K562 (cell line): ENCODE results near the gene TMEM184B. TPM values are rescaled to one million over a fixed set of nuclear protein-coding genes. Genes with fewer than 3 reads are reported as not detected.

Source experiments
- AFF4 ChIP-seq: sonication (generic); formaldehyde crosslinking; IDR thresholded peaks from 2 replicates; pipeline ENCODE4 v1.8.0; 2023; ENCODE audit warnings: mild to moderate bottlenecking, missing genetic modification reagents
- ARNT ChIP-seq, 2 experiments: fragments of 450-650 bp; IDR thresholded peaks; 2 replicates each; pipeline ENCODE4 v1.6.1; 2016; ENCODE audit warnings: mild to moderate bottlenecking in 1 of 2
- ATF3 ChIP-seq, 2 experiments: fragments of 450-650 bp in 1 of 2; sonication (generic) in 1 of 2; formaldehyde crosslinking in 1 of 2; IDR thresholded peaks in 1 of 2; conservative IDR thresholded peaks in 1 of 2; 2 replicates each; pipeline versions ENCODE4 v1.6.1 to v1.8.1; 2016 to 2023; ENCODE audit warnings: mild to moderate bottlenecking in 2 of 2, moderate library complexity in 2 of 2, inconsistent platforms in 1 of 2, missing genetic modification reagents in 1 of 2
- FOSL1 ChIP-seq: fragments of 200-800 bp; sonication (Bioruptor generic); conservative IDR thresholded peaks from 2 replicates; pipeline ENCODE4 v1.6.1; 2016; ENCODE audit warnings: missing genetic modification characterization, missing compliant biosample characterization
- HBP1 ChIP-seq: fragments of 450-650 bp; formaldehyde crosslinking; IDR thresholded peaks from 2 replicates; pipeline ENCODE4 v1.4.0; 2022; ENCODE audit warnings: missing genetic modification characterization
- HDAC6 ChIP-seq: IDR thresholded peaks from 2 replicates; pipeline ENCODE4 v1.6.1; 2012; ENCODE audit warnings: low read depth, mild to moderate bottlenecking, control low read depth, inconsistent platforms, low read length, moderate library complexity
- JUN ChIP-seq, 2 experiments: sonication (generic) in 1 of 2; formaldehyde crosslinking in 1 of 2; IDR thresholded peaks; 2 replicates each; pipeline versions ENCODE4 v1.6.1 to v1.8.0; 2012 to 2022; ENCODE audit warnings: borderline replicate concordance in 2 of 2, mild to moderate bottlenecking in 2 of 2, improper control_type of control experiment in 1 of 2, low read depth in 1 of 2, low read length in 1 of 2, missing genetic modification reagents in 1 of 2
- MAFF ChIP-seq: IDR thresholded peaks from 2 replicates; pipeline ENCODE4 v1.6.1; 2012; ENCODE audit warnings: low read length, improper control_type of control experiment
- MBD1 ChIP-seq: fragments of 250-450 bp; sonication (Bioruptor Pico); IDR thresholded peaks from 2 replicates; pipeline ENCODE4 v1.8.0; 2022; ENCODE audit warnings: inconsistent platforms
- MEIS2 ChIP-seq: fragments of 450-650 bp; IDR thresholded peaks from 2 replicates; pipeline ENCODE4 v1.6.1; 2014; ENCODE audit warnings: mild to moderate bottlenecking; ENCODE audit not compliant: partially characterized antibody
- MYNN ChIP-seq, 2 experiments: sonication (generic); formaldehyde crosslinking in 1 of 2; IDR thresholded peaks; 2 replicates each; pipeline versions ENCODE4 v1.5.0 to v1.6.1; 2016 to 2020; ENCODE audit warnings: antibody characterized with exemption in 1 of 2, missing genetic modification reagents in 1 of 2
- NFIC ChIP-seq: fragments of 450-650 bp; IDR thresholded peaks from 2 replicates; pipeline ENCODE4 v1.6.1; 2017; ENCODE audit warnings: mild to moderate bottlenecking, inconsistent platforms
- NR2C1 ChIP-seq, 2 experiments: fragments of 450-650 bp; IDR thresholded peaks; 2 replicates each; pipeline ENCODE4 v1.6.1; 2017; ENCODE audit warnings: mild to moderate bottlenecking in 2 of 2, antibody characterized with exemption in 1 of 2, inconsistent platforms in 1 of 2, missing compliant biosample characterization in 1 of 2, missing genetic modification characterization in 1 of 2
- PURB ChIP-seq: sonication (generic); formaldehyde crosslinking; IDR thresholded peaks from 2 replicates; pipeline ENCODE4 v1.9.0; 2021; ENCODE audit warnings: low read depth, mild to moderate bottlenecking, missing genetic modification reagents
- RFX1 ChIP-seq: fragments of 450-650 bp; IDR thresholded peaks from 2 replicates; pipeline ENCODE4 v1.6.1; 2016; ENCODE audit warnings: mild to moderate bottlenecking, moderate library complexity
- SIN3A ChIP-seq, 2 experiments: fragments of 150-350 bp in 1 of 2; IDR thresholded peaks; 2 replicates each; pipeline ENCODE4 v1.6.1; 2011 to 2016; ENCODE audit warnings: borderline replicate concordance in 2 of 2, low read depth in 2 of 2, low read length in 2 of 2, mild to moderate bottlenecking in 2 of 2, moderate library complexity in 2 of 2; ENCODE audit not compliant: control insufficient read depth in 1 of 2
- SMARCE1 ChIP-seq: fragments of 450-650 bp; IDR thresholded peaks from 2 replicates; pipeline ENCODE4 v1.7.1; 2016; ENCODE audit warnings: mild to moderate bottlenecking
- SNRNP70 ChIP-seq: fragments of 200-400 bp; formaldehyde crosslinking; optimal IDR thresholded peaks from 2 replicates; pipeline ENCODE3; 2017; ENCODE audit warnings: low read depth, low read length
- ZEB2 ChIP-seq: fragments of 450-650 bp; IDR thresholded peaks from 2 replicates; pipeline ENCODE4 v1.6.1; 2016
- ZNF239 ChIP-seq: fragments of 250-450 bp; sonication (Bioruptor Pico); IDR thresholded peaks from 2 replicates; pipeline ENCODE4 v1.4.0; 2020; ENCODE audit warnings: mild to moderate bottlenecking
- ZNF24 ChIP-seq: fragments of 450-650 bp; IDR thresholded peaks from 2 replicates; pipeline ENCODE4 v1.6.1; 2016
- polyA plus RNA-seq, 8 experiments: library from polyadenylated mRNA; depleted of rRNA in 4 of 8; stranded (reverse) in 5 of 8; unstranded in 3 of 8; fragments of >200 nt; fragmentation: Nextera tagmentation in 2 of 8; fragmentation: Illumina TruSeq in 1 of 8; extraction: Ambion mirVana in 2 of 8; extraction: Trizol in 1 of 8; gene quantifications; 2 replicates each; pipeline versions ENCODE4 v1.2.1 to v1.2.3, GENCODE V29; 2011 to 2014; ENCODE audit warnings: inconsistent platforms in 1 of 8, missing spikeins in 1 of 8
- total RNA-seq, 7 experiments: library from RNA; depleted of rRNA in 6 of 7; stranded (reverse); fragments of >200 nt in 6 of 7; fragmentation: Illumina TruSeq in 2 of 7; extraction: Trizol in 2 of 7; gene quantifications; 2 replicates each; pipeline versions ENCODE4 v1.2.1 to v1.2.3, GENCODE V29; 2011 to 2021; ENCODE audit warnings: low replicate concordance in 1 of 7

Gene TMEM184B
- total and polyA plus RNA-seq, 9 of the 15 experiments (the other 6 are each of a cell fraction or from before 2014, with no cell fraction given): 0.31 to 25.1 (median 6.2) TPM

GRCh38 chr22:38193580-38193979, 79.2 kb downstream of the TMEM184B start (continued):
- peak in 1 of 2 experiments; percentile 50; a peak in 1 of 4 replicates for TF ChIP-seq ARNT (IDR thresholded peaks at IDR 0.05)
- no peak for TF ChIP-seq ZNF24
- no peak for TF ChIP-seq MYNN (IDR thresholded peaks at IDR 0.05)
- TF ChIP-seq MYNN (CRISPR knock-in tag; IDR thresholded peaks at IDR 0.05): no peak
- TF ChIP-seq SMARCE1: peak; percentile 66; the same call in 1 of the 2 replicates
- TF ChIP-seq HDAC6: no peak
- no peak for TF ChIP-seq NFIC
- TF ChIP-seq SIN3A (IDR thresholded peaks at IDR 0.05; ENCODE audit: borderline replicate concordance in 2 of 2, control insufficient read depth in 1 of 2, low read depth in 2 of 2, low read length in 2 of 2): no peak
- TF ChIP-seq ZNF239 (CRISPR knock-in tag): no peak
- peak; percentile 68 for TF ChIP-seq ATF3 (IDR thresholded peaks at IDR 0.05)
- no peak for TF ChIP-seq ATF3 (CRISPR knock-in tag; conservative IDR thresholded peaks at IDR 0.05)
- TF ChIP-seq SNRNP70: no peak
- TF ChIP-seq MEIS2: peak; percentile 48
- TF ChIP-seq NR2C1 (IDR thresholded peaks at IDR 0.05): peak; percentile 83
- peak; percentile 91 for TF ChIP-seq NR2C1 (tag; IDR thresholded peaks at IDR 0.05)
- TF ChIP-seq JUN (IDR thresholded peaks at IDR 0.05; ENCODE audit: borderline replicate concordance, low read depth, low read length): no peak
- TF ChIP-seq JUN (CRISPR knock-in tag; IDR thresholded peaks at IDR 0.05; ENCODE audit: borderline replicate concordance): no peak
- no peak for TF ChIP-seq MBD1 (CRISPR knock-in tag)
- TF ChIP-seq AFF4: no peak
- TF ChIP-seq ZEB2: no peak
- no peak for TF ChIP-seq HBP1
- peak; percentile 23; the same call in 1 of the 2 replicates for TF ChIP-seq MAFF
- no peak for TF ChIP-seq RFX1
- 0 out of 2 replicates have a peak, but pooled peaks have one; percentile 20 for TF ChIP-seq FOSL1 (tag)
- no peak for TF ChIP-seq PURB (CRISPR knock-in tag)
